ENCODE measurements around the gene MRPS21.
A peak's percentile ranks its signal among the peaks of the same experiment; 100 is the strongest.

MRPS21 gene

DNA sequence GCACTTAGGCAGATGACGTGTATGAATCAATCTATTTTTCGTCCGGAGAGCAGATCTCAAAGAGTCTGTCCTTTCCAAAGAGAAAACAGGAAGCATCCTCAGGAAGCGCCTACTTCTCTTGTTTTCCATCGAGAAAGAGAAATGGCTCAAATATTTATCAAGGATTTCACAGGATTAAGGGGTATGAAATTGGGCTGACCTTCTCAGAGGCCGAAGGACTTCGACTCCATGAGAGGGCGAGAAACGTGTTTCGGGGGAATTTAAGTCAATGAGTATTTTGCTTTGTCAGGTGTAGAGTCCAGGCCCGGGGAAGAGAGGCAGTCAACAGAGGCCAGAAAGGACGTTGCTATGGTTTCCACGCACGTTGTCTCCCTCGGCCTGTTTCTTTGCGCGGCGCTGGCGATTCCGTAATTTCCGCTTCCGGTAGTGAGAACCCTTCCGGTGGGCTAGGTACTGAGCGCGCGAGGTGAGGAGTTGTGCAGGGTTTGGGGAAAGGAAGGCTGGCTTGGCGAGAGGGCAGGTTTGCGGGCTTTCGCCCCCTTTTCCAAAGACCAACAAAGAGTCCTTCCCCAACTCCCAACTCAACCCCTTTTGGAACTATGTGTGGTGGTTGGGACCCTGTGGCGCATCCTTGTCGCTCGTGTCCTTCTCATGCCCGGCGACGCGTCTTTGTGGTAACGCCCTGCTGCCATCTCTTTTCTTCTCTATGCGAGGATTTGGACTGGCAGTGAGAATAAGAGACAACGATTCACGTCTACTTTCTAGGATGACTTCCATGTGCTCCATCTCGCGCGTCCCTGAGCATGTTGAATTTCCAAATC, at the start of gene MRPS21:
TSS of gene MRPS21 (plus strand) at position 429 of the 821 bp plus-strand sequence. CDS start 506 bp downstream, outside the sequence.
- peak; percentile 90 for DNase-seq (ENCODE audit: low read depth)

DNA sequence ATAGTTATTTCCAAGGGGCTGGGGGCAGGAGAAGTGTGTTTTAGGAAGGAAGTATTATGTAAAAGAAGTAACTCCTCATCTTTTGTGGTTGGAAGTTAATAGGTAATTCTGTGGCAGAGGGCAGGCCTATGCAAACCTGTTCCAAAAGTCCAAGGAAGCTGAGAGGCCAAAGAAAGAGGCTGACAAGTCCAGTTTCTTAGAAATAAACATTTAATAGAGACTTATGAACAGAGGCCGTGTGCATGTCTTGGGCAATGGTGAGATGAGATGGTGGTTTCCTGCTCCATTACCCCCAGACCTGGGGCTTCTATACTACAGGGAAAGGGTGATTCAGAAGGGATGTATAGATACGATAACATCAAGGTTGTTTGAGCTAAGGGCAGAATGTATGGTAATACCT, 43.7 kb upstream of the MRPS21 start:
- DNase-seq (ENCODE audit: low read depth) = no peak

DNA sequence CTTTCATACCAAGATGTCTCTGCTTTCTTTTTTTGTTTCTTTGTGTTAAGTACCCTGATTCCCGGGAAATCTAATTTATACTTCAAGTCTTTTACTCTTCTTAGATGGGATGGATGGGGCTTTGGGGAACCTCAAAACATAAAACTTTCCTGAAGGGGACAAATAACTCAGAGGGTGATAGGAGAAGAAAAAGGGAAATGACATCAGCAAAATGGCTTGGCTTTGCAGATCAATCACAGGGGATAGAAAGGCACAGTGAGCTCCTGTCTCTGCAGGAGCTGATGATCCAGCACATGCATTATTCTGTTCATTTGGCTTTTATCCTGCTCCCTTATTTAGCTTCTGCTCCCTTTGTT, 37.5 kb upstream of the MRPS21 start:
- no peak for DNase-seq (ENCODE audit: low read depth)

DNA sequence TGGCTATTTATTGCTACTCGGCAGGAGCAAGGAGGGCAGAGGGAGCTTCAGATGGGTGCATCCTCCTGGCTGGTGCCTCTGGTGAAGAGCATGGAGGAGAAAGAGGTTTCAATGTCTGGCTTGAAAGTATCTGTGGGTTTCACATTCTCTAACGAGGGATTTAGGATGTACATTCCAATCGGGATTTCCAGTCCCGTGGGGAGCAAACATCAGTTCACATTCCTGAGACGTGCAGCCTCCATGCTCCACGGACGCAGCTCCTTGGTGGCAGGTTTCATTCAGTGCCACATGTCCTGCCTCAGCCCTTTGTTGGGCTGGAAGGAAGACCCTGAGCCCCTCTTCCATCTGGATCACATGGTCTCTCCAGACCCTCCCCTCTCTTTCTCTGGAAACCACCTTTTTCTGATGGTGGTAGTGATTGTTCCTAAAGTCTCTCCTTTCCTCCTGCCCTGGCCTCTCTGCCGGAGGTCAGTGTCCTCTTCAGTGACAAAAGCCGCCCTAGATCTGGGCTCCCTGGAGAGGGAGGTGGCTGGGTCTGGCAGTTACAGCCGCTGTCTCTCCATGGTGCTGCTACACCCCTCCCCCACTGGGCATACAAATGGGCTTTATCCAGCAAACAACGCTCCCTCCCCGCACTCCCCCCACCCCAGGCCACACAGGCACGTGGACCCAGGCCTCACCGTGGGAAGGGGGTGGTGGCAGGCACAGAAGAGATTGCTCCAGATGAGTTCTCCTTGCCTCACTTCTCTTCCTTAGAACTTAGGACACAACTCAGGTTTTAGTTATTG, 36.9 kb upstream of the MRPS21 start:
- peak; percentile 64 for DNase-seq (ENCODE audit: low read depth)

DNA sequence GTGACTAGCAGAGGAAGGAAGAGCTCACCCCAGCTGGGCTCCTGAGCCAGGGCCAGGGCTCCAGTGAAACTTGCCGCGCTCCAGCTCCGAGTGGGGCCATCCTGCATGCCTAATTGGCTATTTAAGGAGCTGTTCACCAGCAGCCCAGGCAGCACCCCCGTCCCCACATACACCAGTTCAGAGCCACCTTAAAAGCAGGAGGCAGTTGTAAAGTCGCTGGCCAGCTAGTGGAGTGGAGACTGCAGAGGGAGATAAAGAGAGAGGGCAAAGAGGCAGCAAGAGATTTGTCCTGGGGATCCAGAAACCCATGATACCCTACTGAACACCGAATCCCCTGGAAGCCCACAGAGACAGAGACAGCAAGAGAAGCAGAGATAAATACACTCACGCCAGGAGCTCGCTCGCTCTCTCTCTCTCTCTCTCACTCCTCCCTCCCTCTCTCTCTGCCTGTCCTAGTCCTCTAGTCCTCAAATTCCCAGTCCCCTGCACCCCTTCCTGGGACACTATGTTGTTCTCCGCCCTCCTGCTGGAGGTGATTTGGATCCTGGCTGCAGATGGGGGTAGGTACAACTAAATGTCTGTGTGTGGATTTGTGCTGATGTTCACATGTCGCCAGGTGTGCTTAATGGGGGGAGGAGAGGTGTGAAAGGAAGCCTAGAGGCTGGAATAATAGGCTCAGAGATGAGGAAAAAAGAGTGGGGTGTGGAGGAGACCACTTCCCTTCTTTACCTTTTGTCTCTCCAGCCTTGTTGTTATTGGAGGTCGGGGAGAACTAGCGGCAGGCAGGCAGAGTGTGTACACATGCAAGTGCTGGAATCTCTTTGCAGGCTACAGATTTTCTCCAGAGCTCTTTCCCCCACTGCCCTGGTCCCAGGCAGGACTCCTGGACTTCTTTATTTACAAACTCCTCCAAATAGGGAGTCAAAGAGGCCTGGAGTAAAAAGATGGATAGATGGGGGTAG, 35.8 kb upstream of the MRPS21 start, which contains the start of gene CA14:
TSS of gene CA14 (plus strand) at position 151 of the 962 bp plus-strand sequence. CDS start at position 506, 355 bp downstream.
- no peak for DNase-seq (ENCODE audit: low read depth)

DNA sequence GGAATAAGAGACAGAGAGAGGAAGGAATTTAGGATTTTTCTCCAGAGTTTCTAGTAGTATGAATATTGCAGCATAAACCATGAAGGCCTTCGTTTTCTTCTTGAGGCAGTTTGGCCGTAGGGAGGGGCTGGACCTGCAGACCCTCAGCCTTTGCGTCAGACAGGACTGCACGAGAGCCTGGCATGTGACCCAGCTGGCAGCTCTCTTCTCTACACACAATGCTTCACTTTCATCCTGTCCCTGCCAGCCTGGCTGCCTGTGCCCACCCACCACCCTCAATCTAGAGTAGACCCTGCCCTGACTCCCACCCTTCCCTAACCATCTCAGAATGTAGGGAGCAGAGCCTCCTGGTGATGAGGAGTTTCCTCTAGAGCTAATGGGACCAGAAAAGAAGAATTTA, 34.4 kb upstream of the MRPS21 start:
- no peak for DNase-seq (ENCODE audit: low read depth)

DNA sequence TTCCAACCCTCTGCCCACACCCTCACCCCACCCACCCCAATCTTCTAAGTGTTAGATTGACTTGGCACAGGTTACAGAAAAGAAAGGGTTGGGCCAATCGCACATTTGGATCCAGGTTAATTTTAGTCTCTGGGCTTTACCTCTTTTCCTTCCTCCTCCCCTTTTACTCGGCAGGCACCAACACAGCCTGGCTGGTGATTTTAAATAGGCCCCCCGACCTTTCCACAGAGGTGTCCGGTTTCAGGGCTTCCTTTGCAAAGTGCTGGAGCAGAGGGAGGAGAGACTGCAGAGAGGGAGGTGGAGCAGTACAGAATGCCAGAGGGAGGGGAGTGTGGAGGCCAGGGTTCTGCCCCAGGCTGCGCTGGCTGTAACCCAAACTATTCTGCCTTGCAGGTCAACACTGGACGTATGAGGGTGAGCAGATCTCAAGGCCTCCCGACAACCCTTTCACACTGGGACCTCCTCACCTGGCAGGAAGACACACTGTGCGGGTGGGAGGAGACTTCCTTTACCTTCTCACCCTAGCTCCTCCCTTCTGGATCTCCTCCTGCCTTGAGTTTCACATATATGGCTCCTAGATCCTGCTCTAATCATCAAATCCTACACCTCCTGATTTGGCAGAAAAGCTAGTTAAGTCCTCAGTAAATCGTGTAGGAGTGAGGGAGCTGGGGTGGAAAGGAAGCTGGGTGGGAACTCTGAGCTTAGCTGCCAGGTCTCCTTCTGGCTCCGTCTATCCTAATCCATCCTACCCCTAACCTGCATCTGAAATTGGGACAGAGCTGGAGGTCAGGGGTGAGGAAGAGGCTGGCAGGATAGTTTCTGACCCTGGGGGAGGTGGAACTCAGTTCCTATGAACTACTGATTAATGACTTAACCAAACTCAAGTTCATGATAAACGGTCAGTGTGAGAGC, 33.6 kb upstream of the MRPS21 start:
- peak; percentile 47 for DNase-seq (ENCODE audit: low read depth)

DNA sequence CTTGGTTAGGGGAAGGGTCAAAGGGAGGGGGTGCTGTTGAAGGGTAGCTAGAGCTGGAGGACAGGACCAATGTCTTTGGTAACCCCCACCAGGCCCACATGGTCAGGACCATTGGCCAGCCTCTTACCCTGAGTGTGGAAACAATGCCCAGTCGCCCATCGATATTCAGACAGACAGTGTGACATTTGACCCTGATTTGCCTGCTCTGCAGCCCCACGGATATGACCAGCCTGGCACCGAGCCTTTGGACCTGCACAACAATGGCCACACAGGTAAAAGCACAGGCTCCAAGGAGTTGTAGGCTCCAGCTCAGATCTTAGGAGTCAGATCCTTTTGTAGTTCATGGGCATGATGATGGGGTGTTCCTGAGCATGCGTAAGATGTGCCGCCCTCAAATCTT, 32.3 kb upstream of the MRPS21 start:
- DNase-seq (ENCODE audit: low read depth) = no peak

DNA sequence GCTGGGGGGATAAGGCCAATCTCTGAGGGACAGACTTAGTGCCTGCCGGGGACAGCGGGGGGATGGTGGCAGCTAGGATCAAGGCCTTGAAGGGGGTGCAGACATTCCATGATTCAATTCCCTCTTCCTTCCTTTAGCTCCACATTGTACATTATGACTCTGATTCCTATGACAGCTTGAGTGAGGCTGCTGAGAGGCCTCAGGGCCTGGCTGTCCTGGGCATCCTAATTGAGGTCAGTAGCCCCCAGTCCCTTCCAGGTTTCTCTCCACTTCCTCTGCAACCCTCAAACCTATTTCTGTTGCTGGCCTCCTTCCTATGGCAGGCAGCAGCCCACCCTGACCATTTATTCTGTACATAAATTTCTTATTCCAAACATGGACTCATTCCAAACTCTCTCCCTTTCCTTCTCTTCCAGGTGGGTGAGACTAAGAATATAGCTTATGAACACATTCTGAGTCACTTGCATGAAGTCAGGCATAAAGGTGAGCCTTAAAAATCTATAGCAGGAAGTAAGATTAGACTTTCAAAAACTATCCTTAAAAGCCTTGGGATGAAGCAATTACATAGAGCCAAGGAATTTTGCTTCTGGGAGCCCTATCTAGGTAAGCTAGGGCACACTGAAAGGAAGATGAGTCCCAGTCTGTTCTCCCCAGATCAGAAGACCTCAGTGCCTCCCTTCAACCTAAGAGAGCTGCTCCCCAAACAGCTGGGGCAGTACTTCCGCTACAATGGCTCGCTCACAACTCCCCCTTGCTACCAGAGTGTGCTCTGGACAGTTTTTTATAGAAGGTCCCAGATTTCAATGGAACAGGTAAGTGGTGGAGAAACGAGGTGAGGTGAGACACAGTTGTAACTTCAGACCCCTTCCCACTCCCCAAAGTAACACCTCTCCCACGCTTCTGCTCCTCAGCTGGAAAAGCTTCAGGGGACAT, 31.0 kb upstream of the MRPS21 start:
- no peak for DNase-seq (ENCODE audit: low read depth)

DNA sequence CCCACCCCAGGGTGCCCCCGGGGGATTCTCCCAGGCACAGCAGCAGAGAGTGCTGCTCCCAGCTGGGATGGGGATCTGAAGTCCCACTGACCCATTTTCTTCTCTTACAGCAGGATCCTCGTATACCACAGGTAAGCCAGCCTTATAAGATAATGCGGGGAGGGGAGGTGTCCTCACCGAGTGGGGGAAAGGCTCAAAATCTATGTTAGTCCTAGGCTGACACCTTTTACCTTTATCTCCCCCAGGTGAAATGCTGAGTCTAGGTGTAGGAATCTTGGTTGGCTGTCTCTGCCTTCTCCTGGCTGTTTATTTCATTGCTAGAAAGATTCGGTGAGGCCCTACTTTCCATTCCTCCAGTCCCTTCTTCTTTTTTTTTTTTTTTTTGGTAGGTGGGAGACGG, 30.1 kb upstream of the MRPS21 start:
- no peak for DNase-seq (ENCODE audit: low read depth)

DNA sequence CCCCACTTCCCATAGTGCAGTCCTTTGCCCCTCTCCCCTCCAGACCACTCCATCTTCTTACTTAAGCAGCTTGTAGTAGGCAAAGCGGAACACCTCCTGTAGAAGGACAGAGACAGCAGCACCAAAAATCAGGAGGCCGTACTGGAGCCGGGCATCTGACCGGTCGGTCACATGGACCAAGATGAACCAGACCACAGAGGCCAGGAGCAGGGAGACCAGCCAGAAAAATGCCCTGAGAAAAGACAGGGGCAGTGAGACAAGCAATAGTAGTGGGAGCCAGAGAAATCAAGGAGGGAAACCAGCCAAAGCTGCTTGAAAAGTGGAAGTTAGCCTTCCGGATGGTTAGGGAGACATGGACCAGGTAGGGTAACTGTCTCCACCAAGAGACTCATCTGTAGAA, 25.8 kb upstream of the MRPS21 start:
- DNase-seq (ENCODE audit: low read depth) = no peak

DNA sequence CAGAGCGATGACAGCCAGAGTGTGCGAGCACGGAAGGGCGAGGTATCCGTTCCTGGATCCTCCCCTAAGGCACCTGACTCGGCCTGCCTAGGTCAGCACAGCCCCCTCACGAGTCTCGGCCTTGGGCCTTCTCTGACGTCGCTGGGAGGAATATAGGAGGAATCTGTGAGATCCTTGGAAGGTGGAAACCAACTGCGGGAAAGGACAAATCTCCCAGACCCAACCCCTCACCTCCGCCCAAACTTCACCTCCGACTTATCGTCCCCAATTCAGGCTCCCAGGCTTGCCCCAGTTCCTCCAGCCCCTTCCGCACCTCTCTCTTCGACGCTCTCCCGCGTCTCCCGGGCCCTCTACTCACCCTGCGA, 25.3 kb upstream of the MRPS21 start:
- DNase-seq (ENCODE audit: low read depth) = peak; percentile 34

DNA sequence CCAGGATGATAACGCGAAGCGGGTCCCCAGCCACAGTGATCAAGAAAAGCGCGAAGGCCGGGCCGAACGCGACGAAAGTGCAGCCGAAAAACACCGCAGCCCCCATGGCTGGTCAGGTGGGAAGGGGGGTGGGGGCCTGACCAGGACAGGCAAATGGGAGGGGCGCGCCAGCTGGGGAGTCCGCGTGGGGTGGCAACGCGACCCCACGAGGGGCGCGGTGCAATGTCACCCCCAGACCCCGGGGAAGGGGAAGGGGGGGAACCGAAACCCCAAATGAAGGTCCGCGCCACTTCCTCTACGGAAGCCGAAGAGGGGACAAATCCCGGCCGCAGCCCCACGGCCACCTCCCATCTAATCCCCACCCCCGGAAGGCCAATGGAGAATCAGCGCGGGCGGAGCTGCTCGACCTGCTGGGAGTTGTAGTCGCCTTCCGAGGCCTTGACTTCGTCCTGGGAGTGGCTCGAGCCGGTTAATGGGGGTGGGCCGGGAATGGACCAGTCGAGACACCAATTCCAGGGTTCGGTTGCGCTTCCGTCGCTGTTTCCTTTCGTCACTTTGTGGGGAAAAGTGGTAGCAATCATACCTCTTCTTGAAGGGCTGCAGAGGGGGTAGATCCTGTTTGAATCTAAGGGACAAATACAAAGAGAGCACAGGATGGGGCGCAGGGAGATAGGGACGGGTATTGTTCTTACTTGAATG, 24.8 kb upstream of the MRPS21 start, which contains the start of gene APH1A:
TSS of gene APH1A (minus strand) at position 312 of the 699 bp plus-strand sequence. CDS start at position 106, 206 bp downstream.
- DNase-seq (ENCODE audit: low read depth) = peak; percentile 97

DNA sequence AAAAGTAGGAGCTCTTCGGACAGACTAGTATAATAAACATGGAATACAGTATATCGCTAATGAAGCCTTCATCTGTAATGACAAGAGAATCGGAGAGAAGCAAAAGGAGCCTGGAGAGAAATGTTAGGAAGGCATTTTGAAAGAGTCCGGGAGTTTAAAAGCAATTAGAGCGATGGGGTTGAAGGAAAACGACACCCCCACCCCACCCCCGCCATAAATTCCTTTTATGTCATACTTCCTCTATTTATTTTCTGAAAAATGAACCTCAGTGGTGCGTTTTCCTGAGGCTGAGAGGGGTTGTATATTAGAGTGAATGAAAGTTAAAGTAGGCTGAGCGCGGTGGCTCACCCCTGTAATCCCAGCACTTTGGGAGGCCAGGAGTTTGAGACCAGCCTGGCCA, 24.2 kb upstream of the MRPS21 start:
- DNase-seq (ENCODE audit: low read depth) = no peak

DNA sequence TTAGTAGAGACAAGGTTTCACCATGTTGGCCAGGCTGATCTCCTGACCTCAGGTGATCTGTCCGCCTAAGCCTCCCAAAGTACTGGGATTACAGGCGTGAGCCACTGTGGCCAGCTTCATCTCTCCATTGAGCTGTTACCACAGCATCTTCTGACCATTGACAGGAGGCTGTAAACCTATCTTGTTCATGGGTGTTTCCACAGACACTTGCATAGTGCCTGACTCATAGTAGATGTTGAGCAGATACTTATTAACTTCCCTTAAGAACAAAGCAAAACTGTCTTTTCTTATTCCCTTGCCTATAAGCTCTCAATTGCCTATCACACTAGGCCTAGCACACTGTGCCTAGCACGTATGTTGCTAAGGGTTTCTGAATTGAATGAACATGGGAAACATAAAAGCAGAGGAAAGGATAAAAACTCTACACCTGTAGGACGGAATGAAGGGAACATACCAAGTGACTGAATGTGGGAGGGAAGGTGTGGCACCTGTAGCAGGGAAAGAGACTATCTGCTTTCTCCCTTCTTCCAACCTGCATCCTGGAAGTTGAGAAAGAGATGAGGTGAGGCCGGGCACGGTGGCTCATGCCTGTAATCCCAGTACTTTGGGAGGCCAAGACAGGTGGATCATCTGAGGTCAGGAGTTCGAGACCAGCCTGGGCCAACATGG, 22.2 kb upstream of the MRPS21 start:
- DNase-seq (ENCODE audit: low read depth) = no peak

DNA sequence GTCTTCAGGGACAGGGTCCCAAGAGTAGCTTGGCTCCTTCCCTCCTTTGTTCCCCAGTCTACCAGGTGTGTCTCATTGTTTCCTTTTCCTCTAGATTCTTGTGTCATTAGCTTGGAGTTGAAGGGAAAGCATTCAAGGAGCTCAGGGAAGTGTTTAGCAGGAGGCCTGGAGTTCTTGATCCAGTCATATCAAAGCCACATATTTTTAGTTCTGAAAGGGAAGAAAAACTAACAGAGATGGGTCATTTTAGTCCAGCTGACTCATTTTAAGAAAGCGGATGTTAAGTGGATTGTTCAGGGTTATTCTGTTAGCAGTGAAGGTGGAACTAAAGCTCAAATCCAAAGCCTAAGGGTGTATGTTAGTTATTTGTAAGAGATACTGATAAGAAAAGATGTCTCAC, 20.4 kb upstream of the MRPS21 start:
- DNase-seq (ENCODE audit: low read depth) = peak; percentile 36

DNA sequence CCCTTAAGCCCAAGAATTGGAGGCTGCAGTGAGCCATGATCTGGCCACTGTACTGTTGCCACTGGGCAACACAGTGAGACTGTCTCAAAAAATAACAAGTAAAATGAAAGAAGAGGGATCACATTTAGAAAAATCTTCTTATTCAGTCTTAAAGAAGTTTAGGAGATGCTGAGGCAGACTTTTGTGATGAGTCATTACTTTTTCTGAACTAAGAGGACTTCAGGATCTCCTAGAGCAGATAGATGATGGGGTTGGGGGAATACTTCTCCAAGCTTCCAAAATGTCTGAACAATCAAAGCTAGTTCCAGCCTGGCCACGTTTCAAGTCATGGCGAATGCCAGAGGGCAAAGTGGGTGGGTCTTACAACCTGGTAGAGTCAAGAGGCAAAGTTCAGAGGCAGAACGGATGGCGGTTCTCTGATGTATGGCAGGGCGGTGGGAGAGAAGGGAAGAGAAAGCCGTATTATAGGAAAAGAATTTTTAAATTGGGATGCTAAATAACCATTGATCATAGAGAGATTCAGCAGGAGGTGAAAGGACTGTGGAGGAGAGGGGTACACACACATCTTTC, 13.4 kb upstream of the MRPS21 start:
- no peak for DNase-seq (ENCODE audit: low read depth)

DNA sequence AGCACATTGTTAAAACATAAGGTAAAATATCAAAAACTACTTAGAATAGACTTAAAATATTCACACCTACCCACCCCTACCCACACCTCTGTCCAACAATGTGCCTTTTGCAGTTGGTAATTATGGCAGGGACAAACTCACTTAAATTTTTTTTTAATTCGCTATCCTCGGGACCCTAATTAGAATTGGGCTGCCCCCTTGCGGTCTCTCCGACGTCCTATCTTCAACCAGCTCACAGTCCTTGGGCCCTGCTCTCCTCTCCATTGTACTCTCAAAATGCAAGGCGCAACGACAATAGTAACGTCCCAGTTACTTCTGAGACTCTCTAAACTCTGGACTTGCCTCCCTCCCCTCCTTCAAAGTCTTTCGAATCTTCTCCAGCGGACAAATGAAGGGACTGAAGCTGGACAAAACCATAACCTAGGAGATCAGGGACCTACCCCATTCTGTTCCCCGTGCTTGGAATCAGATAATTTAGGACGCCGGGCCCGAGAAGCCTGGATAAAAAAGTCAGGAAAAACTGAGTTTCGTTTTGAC, 12.4 kb upstream of the MRPS21 start:
- peak; percentile 80 for DNase-seq (ENCODE audit: low read depth)

Data from EH (cell line).